ENCODE results near the gene ENPP1. TPM values are rescaled to one million over a fixed set of nuclear protein-coding genes. Genes with fewer than 3 reads are reported as not detected.

Gene ENPP1
- total and polyA plus RNA-seq, 8 donors: 4.8 to 46.6 (median 18.7) TPM

DNA sequence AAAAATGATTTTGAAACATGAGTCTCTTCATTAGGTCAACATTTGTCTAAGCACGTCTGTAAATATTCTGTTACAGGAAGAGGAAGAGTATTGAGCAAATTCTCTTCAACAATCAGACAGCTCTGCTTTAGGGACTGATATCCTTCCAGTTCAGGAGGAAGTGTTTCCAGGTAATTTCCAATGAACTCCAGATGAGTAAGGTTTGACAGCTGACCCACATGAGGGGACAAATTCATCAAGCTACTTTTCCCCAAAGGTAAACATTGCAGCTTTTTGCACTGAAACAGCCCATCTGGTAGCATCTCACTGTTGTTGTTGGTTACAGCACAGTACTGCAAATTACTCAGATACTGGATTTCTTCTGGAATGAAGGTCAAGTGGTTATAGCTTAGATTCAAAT, 18.1 kb downstream of the ENPP1 start:
- H3K27ac ChIP-seq: peak overlapping the region in 1 of 4 donors; percentile 34
- no peak for DNase-seq
- WGBS, 2 donors: 13 to 15% methylated on average over 1 of the region's 1 CpG
- intact Hi-C loops (cut with DNase I): no loop called here
- H3K9me3 ChIP-seq: no peaks in the 10 kb centered on the region
- FAIRE-seq: no peak
- no peaks in the 10 kb centered on the region for H3K36me3 ChIP-seq
- H3K27me3 ChIP-seq: no peaks in the 10 kb centered on the region
- TF ChIP-seq, protein P1, sequence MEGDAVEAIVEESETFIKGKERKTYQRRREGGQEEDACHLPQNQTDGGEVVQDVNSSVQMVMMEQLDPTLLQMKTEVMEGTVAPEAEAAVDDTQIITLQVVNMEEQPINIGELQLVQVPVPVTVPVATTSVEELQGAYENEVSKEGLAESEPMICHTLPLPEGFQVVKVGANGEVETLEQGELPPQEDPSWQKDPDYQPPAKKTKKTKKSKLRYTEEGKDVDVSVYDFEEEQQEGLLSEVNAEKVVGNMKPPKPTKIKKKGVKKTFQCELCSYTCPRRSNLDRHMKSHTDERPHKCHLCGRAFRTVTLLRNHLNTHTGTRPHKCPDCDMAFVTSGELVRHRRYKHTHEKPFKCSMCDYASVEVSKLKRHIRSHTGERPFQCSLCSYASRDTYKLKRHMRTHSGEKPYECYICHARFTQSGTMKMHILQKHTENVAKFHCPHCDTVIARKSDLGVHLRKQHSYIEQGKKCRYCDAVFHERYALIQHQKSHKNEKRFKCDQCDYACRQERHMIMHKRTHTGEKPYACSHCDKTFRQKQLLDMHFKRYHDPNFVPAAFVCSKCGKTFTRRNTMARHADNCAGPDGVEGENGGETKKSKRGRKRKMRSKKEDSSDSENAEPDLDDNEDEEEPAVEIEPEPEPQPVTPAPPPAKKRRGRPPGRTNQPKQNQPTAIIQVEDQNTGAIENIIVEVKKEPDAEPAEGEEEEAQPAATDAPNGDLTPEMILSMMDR (IDR thresholded peaks at IDR 0.05): no peak
- H3K4me1 ChIP-seq: peaks cover 9 to 15% (median 10%) of the 10 kb centered on the region in 3 donors
- H3K4me3 ChIP-seq: no peak overlapping the region
- peak in 3 of 4 donors; percentile 37 to 56 (median 55) for ATAC-seq

DNA sequence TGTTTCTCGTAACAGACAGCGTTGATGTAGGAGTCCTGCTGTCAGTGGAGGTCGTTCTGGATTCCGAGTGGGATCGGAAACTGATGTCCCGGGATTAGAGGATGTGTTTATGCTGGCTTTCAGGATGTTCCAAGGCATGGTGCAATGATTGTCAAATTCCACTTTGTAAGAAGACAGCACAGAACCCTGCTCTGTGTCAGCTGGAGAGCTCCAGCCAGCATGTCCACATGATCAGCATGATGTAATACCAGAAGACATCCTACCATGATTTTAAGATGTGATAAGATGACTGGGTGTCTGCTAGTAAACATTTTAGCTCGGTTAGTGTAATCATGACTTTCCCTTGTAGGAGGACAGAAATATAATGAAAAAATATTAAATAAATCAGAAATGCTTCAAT, 20.3 kb downstream of the ENPP1 start:
- no peaks in the 10 kb centered on the region for H3K27me3 ChIP-seq
- ATAC-seq (no peak), DNase-seq (no peak), FAIRE-seq (no peak)
- no peak overlapping the region for H3K27ac ChIP-seq
- H3K4me3 ChIP-seq: no peak overlapping the region
- WGBS, 2 donors: 88 to 90% methylated on average over 7 of the region's 7 CpGs
- H3K9me3 ChIP-seq: no peaks in the 10 kb centered on the region
- H3K4me1 ChIP-seq: peaks cover under 1 to 14% (median 12%) of the 10 kb centered on the region in 3 donors
- no peaks in the 10 kb centered on the region for H3K36me3 ChIP-seq
- intact Hi-C loops (cut with DNase I): no loop called here
- TF ChIP-seq, protein P1 (IDR thresholded peaks at IDR 0.05): no peak

DNA sequence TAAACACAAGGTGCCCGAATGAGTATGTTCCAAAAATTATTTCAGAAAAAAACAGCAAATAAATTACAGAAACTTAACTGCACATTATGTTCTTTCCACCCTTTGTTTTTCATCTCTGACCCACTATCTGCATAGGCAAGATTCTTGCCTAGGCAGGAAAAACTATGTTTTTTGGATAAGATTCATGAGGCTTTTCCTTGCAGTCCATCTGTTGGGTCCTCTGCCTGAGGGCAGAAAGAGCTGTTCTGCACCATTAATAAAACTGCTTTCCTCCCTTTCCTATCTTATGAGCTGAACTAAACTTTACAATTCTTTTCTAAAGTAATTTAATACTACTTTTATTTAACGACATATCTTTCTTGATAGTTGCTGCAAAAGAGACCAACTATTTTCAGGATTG, 21.1 kb downstream of the ENPP1 start:
- no peaks in the 10 kb centered on the region for H3K27me3 ChIP-seq
- no peaks in the 10 kb centered on the region for H3K9me3 ChIP-seq
- no peak for ATAC-seq
- H3K36me3 ChIP-seq: no peaks in the 10 kb centered on the region
- H3K4me1 ChIP-seq: peaks cover 3 to 18% (median 12%) of the 10 kb centered on the region in 3 donors
- no peak for FAIRE-seq
- WGBS, 2 donors: 59 to 60% methylated on average over 2 of the region's 2 CpGs
- DNase-seq: no peak
- TF ChIP-seq, protein P1 (IDR thresholded peaks at IDR 0.05): no peak
- H3K4me3 ChIP-seq: no peak overlapping the region
- intact Hi-C loops (cut with DNase I): no loop called here
- H3K27ac ChIP-seq: no peak overlapping the region

DNA sequence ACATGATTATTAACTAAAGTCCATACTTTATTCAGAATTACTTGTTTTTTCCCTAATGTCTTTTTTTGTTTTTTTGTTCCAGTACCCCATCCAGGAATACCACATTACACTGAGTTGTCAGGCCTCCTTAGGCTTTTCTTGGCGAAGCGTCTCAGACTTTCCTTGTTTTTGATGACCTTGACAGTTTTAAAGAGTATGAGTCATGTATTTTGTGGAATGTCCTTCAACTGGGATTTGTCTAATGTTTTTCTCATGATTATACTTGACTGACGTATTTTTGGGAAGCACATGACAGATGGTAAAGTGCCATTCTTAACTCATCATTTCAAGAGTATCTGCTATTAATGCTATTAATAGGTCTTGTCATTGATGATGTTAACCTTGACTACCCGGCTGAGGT, 23.6 kb downstream of the ENPP1 start:
- Histone ChIP-seq H3K27me3 (no peaks in the 10 kb centered on the region), H3K27ac (peak overlapping the region in 1 of 4 donors; percentile 65), H3K4me3 (no peak overlapping the region), H3K36me3 (no peaks in the 10 kb centered on the region), H3K9me3 (no peaks in the 10 kb centered on the region), H3K4me1 (peaks cover 3 to 18% (median 10%) of the 10 kb centered on the region in 3 donors)
- WGBS, 2 donors: 34 to 41% methylated on average over 4 of the region's 4 CpGs
- ATAC-seq: peak; percentile 49 to 73 (median 70)
- no peak for DNase-seq
- intact Hi-C loops (cut with DNase I): no loop called here
- TF ChIP-seq, protein P1 (IDR thresholded peaks at IDR 0.05): no peak
- no peak for FAIRE-seq

DNA sequence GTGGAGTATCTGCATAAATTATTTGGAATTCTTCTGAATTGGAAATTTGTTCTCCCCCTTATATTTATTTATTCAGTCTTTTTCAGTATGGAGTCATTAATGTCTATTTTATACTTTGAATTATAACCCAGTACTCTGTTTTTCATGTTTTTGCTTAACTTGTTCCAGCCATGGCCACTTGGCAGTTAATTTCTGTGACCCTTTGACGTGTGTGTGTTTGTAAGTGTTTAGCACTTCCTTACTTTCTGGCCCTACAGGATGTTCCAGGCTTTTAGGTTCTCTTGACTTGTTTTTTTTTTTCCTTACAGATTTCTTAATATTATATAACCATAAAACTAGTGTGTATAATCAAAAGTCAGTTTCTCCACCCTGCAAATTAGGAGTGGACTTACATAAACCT, 24.1 kb downstream of the ENPP1 start:
- DNase-seq (no peak), ATAC-seq (no peak), FAIRE-seq (no peak)
- intact Hi-C loops (cut with DNase I): no loop called here
- Histone ChIP-seq H3K9me3 (no peaks in the 10 kb centered on the region), H3K27me3 (no peaks in the 10 kb centered on the region), H3K4me3 (no peak overlapping the region), H3K36me3 (no peaks in the 10 kb centered on the region), H3K27ac (peak overlapping the region in 2 of 4 donors; percentile 12 to 65), H3K4me1 (peaks cover 3 to 18% (median 13%) of the 10 kb centered on the region in 3 donors)
- TF ChIP-seq, protein P1 (IDR thresholded peaks at IDR 0.05): no peak
- WGBS, 2 donors: 17 to 33% methylated on average over 1 of the region's 1 CpG
